HepG2 (cell line): ENCODE results near the gene SLC26A3. TPM values are rescaled to one million over a fixed set of nuclear protein-coding genes. Genes with fewer than 3 reads are reported as not detected.

Experiments
- BORCS8-MEF2B ChIP-seq: sonication (generic); formaldehyde crosslinking; IDR thresholded peaks from 2 replicates; pipeline ENCODE4 v1.8.0; 2022; ENCODE audit warnings: mild to moderate bottlenecking, missing genetic modification reagents
- FOSL1 ChIP-seq: sonication (generic); formaldehyde crosslinking; IDR thresholded peaks from 2 replicates; pipeline ENCODE4 v1.9.0; 2021; ENCODE audit warnings: missing genetic modification reagents, borderline replicate concordance
- FOXP4 ChIP-seq: sonication (generic); formaldehyde crosslinking; IDR thresholded peaks from 2 replicates; pipeline ENCODE4 v1.4.0; 2020; ENCODE audit warnings: missing genetic modification reagents
- GABPB1 ChIP-seq: IDR thresholded peaks from 2 replicates; pipeline ENCODE4 v1.6.1; 2016; ENCODE audit warnings: mild to moderate bottlenecking, missing genetic modification reagents, moderate library complexity, missing compliant biosample characterization
- HDAC6 ChIP-seq: fragments of 200-600 bp; sonication (generic); IDR thresholded peaks from 2 replicates; pipeline ENCODE4 v1.7.0; 2017; ENCODE audit warnings: mild to moderate bottlenecking, antibody characterized with exemption, low read length, low read depth
- HNF4A ChIP-seq: sonication (generic); formaldehyde crosslinking; IDR thresholded peaks from 2 replicates; pipeline ENCODE4 v1.4.0; 2020; ENCODE audit warnings: missing genetic modification reagents
- JARID2 ChIP-seq: sonication (generic); formaldehyde crosslinking; IDR thresholded peaks from 2 replicates; pipeline ENCODE4 v1.8.1; 2023; ENCODE audit warnings: missing genetic modification reagents, inconsistent platforms; ENCODE audit not compliant: insufficient replicate concordance
- MED1 ChIP-seq: sonication (generic); formaldehyde crosslinking; IDR thresholded peaks from 2 replicates; pipeline ENCODE4 v1.4.0; 2020; ENCODE audit warnings: missing genetic modification reagents
- MTF2 ChIP-seq: sonication (generic); formaldehyde crosslinking; IDR thresholded peaks from 2 replicates; pipeline ENCODE4 v1.5.0; 2020; ENCODE audit warnings: missing genetic modification reagents, borderline replicate concordance
- MXD4 ChIP-seq: IDR thresholded peaks from 2 replicates; pipeline ENCODE4 v1.6.1; 2016; ENCODE audit warnings: mild to moderate bottlenecking, missing biosample characterization, missing genetic modification reagents
- SP2 ChIP-seq: sonication (generic); formaldehyde crosslinking; IDR thresholded peaks from 2 replicates; pipeline ENCODE4 v1.5.1; 2020; ENCODE audit warnings: mild to moderate bottlenecking, missing genetic modification reagents
- TCF12 ChIP-seq, 2 experiments: fragments of 450-650 bp in 1 of 2; sonication (generic) in 1 of 2; formaldehyde crosslinking in 1 of 2; IDR thresholded peaks; 2 replicates each; pipeline versions ENCODE4 v1.6.1 to v1.8.0; 2017 to 2022; ENCODE audit warnings: antibody characterized with exemption in 1 of 2, mild to moderate bottlenecking in 1 of 2, missing genetic modification reagents in 1 of 2, moderate library complexity in 1 of 2
- ZC3H13 ChIP-seq: sonication (generic); formaldehyde crosslinking; IDR thresholded peaks from 2 replicates; pipeline ENCODE4 v1.8.1; 2023; ENCODE audit warnings: mild to moderate bottlenecking, missing genetic modification reagents, moderate library complexity
- ZFP36 ChIP-seq: fragments of 150-350 bp; IDR thresholded peaks from 2 replicates; pipeline ENCODE4 v1.6.1; 2018; ENCODE audit warnings: borderline replicate concordance, low read length, low read depth; ENCODE audit not compliant: partially characterized antibody
- ZNF296 ChIP-seq: sonication (generic); formaldehyde crosslinking; conservative IDR thresholded peaks from 2 replicates; pipeline ENCODE4 v1.5.0; 2020; ENCODE audit warnings: mild to moderate bottlenecking, missing genetic modification reagents
- ZNF331 ChIP-seq: sonication (generic); formaldehyde crosslinking; IDR thresholded peaks from 2 replicates; pipeline ENCODE4 v1.4.0; 2020; ENCODE audit warnings: missing genetic modification reagents
- ZNF34 ChIP-seq: sonication (generic); formaldehyde crosslinking; IDR thresholded peaks from 2 replicates; pipeline ENCODE4 v1.4.0; 2020; ENCODE audit warnings: mild to moderate bottlenecking, missing genetic modification reagents, borderline replicate concordance
- ZNF782 ChIP-seq: sonication (generic); formaldehyde crosslinking; IDR thresholded peaks from 2 replicates; pipeline ENCODE4 v1.4.0; 2020; ENCODE audit warnings: missing genetic modification reagents, mild to moderate bottlenecking, borderline replicate concordance
- ZNF790 ChIP-seq: sonication (generic); formaldehyde crosslinking; IDR thresholded peaks from 2 replicates; pipeline ENCODE4 v1.8.0; 2022; ENCODE audit warnings: missing genetic modification reagents, mild to moderate bottlenecking, borderline replicate concordance
- polyA plus RNA-seq, 8 experiments: library from polyadenylated mRNA; depleted of rRNA in 3 of 8; stranded (reverse) in 7 of 8; unstranded in 1 of 8; fragments of >200 nt; fragmentation: Illumina TruSeq in 4 of 8; extraction: Trizol in 4 of 8; gene quantifications; 2 replicates each; pipeline versions ENCODE4 v1.2.1 to v1.2.3, GENCODE V29; 2011 to 2016; ENCODE audit warnings: low read depth in 4 of 8, missing spikeins in 1 of 8, mixed read lengths in 1 of 8; ENCODE audit not compliant: insufficient read depth in 1 of 8
- total RNA-seq, 5 experiments: library from RNA; depleted of rRNA; stranded (reverse); fragments of >200 nt; fragmentation: Illumina TruSeq; extraction: Trizol; gene quantifications; 2 replicates each; pipeline ENCODE4 v1.2.3, GENCODE V29; 2016; ENCODE audit warnings: low read depth in 1 of 5
- TF ChIP-seq, protein P1 (sequence below): fragments of 450-650 bp; IDR thresholded peaks from 2 replicates; pipeline ENCODE4 v1.6.1; 2017; ENCODE audit warnings: mild to moderate bottlenecking
- TF ChIP-seq, protein P2 (sequence below): IDR thresholded peaks from 2 replicates; pipeline ENCODE4 v1.6.1; 2018; ENCODE audit warnings: missing genetic modification reagents, mild to moderate bottlenecking, missing compliant biosample characterization
- TF ChIP-seq, protein P3 (sequence below): sonication (generic); formaldehyde crosslinking; IDR thresholded peaks from 2 replicates; pipeline ENCODE4 v1.4.0; 2020; ENCODE audit warnings: missing genetic modification reagents; ENCODE audit errors: not compliant biosample characterization

Gene SLC26A3
- total and polyA plus RNA-seq, 2 of the 13 experiments (the other 11 are each of a cell fraction or from before 2014, with no cell fraction given) = 0.11 to 0.30 TPM

GRCh38 chr7:107743567-107744344, 59.3 kb downstream of the SLC26A3 start, which contains the start of gene CBLL1 (continued):
- TF ChIP-seq, protein P1, sequence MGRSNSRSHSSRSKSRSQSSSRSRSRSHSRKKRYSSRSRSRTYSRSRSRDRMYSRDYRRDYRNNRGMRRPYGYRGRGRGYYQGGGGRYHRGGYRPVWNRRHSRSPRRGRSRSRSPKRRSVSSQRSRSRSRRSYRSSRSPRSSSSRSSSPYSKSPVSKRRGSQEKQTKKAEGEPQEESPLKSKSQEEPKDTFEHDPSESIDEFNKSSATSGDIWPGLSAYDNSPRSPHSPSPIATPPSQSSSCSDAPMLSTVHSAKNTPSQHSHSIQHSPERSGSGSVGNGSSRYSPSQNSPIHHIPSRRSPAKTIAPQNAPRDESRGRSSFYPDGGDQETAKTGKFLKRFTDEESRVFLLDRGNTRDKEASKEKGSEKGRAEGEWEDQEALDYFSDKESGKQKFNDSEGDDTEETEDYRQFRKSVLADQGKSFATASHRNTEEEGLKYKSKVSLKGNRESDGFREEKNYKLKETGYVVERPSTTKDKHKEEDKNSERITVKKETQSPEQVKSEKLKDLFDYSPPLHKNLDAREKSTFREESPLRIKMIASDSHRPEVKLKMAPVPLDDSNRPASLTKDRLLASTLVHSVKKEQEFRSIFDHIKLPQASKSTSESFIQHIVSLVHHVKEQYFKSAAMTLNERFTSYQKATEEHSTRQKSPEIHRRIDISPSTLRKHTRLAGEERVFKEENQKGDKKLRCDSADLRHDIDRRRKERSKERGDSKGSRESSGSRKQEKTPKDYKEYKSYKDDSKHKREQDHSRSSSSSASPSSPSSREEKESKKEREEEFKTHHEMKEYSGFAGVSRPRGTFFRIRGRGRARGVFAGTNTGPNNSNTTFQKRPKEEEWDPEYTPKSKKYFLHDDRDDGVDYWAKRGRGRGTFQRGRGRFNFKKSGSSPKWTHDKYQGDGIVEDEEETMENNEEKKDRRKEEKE = no peak
- no peak for TF ChIP-seq JARID2 (CRISPR knock-in tag)
- 0 out of 2 replicates have a peak, but pooled peaks have one; percentile 7 for TF ChIP-seq BORCS8-MEF2B (CRISPR knock-in tag)
- 0 out of 2 replicates have a peak, but pooled peaks have one; percentile 19 for TF ChIP-seq MXD4
- TF ChIP-seq FOXP4 (CRISPR knock-in tag) = peak; percentile 93
- TF ChIP-seq MED1 (CRISPR knock-in tag) = peak; percentile 63
- no peak for TF ChIP-seq ZC3H13 (CRISPR knock-in tag)
- TF ChIP-seq GABPB1 = peak; percentile 99
- TF ChIP-seq MTF2 (CRISPR knock-in tag) = peak; percentile 82; the same call in 1 of the 2 replicates
- peak; percentile 39; the same call in 1 of the 2 replicates for TF ChIP-seq HNF4A
- TF ChIP-seq ZNF790 (CRISPR knock-in tag) = peak; percentile 60; the same call in 1 of the 2 replicates
- TF ChIP-seq ZNF296 = no peak
- TF ChIP-seq FOSL1 (CRISPR knock-in tag) = no peak
- no peak for TF ChIP-seq TCF12 (IDR thresholded peaks at IDR 0.05)
- peak; percentile 20; the same call in 1 of the 2 replicates for TF ChIP-seq TCF12 (CRISPR knock-in tag; IDR thresholded peaks at IDR 0.05)
- TF ChIP-seq HDAC6 = no peak
- no peak for TF ChIP-seq ZFP36
- TF ChIP-seq SP2 (CRISPR knock-in tag) = peak; percentile 22; the same call in 1 of the 2 replicates
- TF ChIP-seq, protein P2, sequence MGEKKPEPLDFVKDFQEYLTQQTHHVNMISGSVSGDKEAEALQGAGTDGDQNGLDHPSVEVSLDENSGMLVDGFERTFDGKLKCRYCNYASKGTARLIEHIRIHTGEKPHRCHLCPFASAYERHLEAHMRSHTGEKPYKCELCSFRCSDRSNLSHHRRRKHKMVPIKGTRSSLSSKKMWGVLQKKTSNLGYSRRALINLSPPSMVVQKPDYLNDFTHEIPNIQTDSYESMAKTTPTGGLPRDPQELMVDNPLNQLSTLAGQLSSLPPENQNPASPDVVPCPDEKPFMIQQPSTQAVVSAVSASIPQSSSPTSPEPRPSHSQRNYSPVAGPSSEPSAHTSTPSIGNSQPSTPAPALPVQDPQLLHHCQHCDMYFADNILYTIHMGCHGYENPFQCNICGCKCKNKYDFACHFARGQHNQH (CRISPR knock-in tag) = peak; percentile 76
- peak; percentile 35 for TF ChIP-seq ZNF331 (CRISPR knock-in tag)
- peak; percentile 23; the same call in 1 of the 2 replicates for TF ChIP-seq ZNF34 (CRISPR knock-in tag)
- TF ChIP-seq, protein P3, sequence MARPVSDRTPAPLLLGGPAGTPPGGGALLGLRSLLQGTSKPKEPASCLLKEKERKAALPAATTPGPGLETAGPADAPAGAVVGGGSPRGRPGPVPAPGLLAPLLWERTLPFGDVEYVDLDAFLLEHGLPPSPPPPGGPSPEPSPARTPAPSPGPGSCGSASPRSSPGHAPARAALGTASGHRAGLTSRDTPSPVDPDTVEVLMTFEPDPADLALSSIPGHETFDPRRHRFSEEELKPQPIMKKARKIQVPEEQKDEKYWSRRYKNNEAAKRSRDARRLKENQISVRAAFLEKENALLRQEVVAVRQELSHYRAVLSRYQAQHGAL (CRISPR knock-in tag) = no peak
- no peak for TF ChIP-seq ZNF782 (CRISPR knock-in tag)
